Activated CD8-positive, alpha-beta T cell treated with anti-CD3 and anti-CD28 coated beads for 36 hours (primary cell): ENCODE data around the gene MYH2. TPM values are rescaled to one million over a fixed set of nuclear protein-coding genes. Genes with fewer than 3 reads are reported as not detected.

ENCODE experiments used
- ATAC-seq: fragments of 200-7000 bp; cut with Tn5 transposase; one replicate; pipeline ENCODE4 v1.10.0; 2021; ENCODE audit warnings: mild to moderate bottlenecking, moderate library complexity
- CTCF ChIA-PET: fragments of 350-600 bp; sonication (Branson Sonifier 250); formaldehyde crosslinking; loops from one replicate; lab custom pipeline; 2021; ENCODE audit warnings: antibody characterized with exemption; lab: Charles Lee
- POLR2A ChIA-PET: fragments of 350-600 bp; sonication (Branson Sonifier 250); formaldehyde crosslinking; loops from one replicate; lab custom pipeline; 2021; ENCODE audit warnings: antibody characterized with exemption; lab: Charles Lee
- DNase-seq: peaks from one replicate; pipeline ENCODE4 v3.0.0-alpha.2; 2020
- H3K27ac Mint-ChIP-seq: one replicate; pipeline ENCODE4 v1.8.0; 2021; ENCODE audit warnings: mild to moderate bottlenecking, mixed read lengths
- H3K27me3 Mint-ChIP-seq: one replicate; pipeline ENCODE4 v1.8.0; 2021; ENCODE audit warnings: mixed read lengths
- H3K36me3 Mint-ChIP-seq: one replicate; pipeline ENCODE4 v1.8.0; 2021; ENCODE audit warnings: low read depth, mixed read lengths
- H3K4me1 Mint-ChIP-seq: one replicate; pipeline ENCODE4 v1.8.0; 2021; ENCODE audit warnings: low read depth, mixed read lengths
- H3K4me3 Mint-ChIP-seq: one replicate; pipeline ENCODE4 v1.8.0; 2021; ENCODE audit warnings: mild to moderate bottlenecking, moderate library complexity, mixed read lengths
- H3K9me3 Mint-ChIP-seq: one replicate; pipeline ENCODE4 v1.8.0; 2021; ENCODE audit warnings: mixed read lengths
- intact Hi-C: fragments of 100-400 bp; cut with micrococcal nuclease; formaldehyde crosslinking; loops from one replicate; pipeline ENCODE4 v1.10.0; 2022
- total RNA-seq, 2 experiments: library from RNA; stranded (reverse); gene quantifications; one replicate each; pipeline ENCODE4 v1.2.3, GENCODE V29; 2021
- TF ChIP-seq, protein P1 (sequence below): fragments of 200-600 bp; IDR thresholded peaks from one replicate; pipeline ENCODE4 v1.8.0; 2022; ENCODE audit warnings: antibody characterized with exemption, mild to moderate bottlenecking

The MYH2 gene
- total RNA-seq, 2 experiments from 2014 or later = not detected

DNA sequence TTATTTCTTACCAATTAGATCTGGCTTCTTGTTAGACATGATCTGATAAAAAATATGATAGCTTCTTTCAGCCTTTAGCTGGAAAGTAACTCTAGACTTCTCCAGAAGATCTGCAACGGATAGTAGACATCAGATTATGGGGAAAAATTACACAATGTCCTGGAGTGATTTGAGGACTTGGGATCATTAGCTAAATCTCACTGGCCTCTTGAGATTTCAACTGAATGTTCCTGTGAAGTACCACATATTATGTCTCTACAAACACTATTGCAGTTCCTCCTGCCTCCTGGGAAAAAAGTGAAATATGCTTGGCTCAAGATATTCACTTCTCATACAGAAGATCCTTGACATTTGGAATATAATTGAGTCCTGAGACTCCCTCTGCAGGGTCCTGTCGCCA lies 36.6 kb downstream of the MYH2 start:
- TF ChIP-seq, protein P1, sequence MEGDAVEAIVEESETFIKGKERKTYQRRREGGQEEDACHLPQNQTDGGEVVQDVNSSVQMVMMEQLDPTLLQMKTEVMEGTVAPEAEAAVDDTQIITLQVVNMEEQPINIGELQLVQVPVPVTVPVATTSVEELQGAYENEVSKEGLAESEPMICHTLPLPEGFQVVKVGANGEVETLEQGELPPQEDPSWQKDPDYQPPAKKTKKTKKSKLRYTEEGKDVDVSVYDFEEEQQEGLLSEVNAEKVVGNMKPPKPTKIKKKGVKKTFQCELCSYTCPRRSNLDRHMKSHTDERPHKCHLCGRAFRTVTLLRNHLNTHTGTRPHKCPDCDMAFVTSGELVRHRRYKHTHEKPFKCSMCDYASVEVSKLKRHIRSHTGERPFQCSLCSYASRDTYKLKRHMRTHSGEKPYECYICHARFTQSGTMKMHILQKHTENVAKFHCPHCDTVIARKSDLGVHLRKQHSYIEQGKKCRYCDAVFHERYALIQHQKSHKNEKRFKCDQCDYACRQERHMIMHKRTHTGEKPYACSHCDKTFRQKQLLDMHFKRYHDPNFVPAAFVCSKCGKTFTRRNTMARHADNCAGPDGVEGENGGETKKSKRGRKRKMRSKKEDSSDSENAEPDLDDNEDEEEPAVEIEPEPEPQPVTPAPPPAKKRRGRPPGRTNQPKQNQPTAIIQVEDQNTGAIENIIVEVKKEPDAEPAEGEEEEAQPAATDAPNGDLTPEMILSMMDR = no peak
- Mint-ChIP-seq H3K36me3 (no peaks in the 10 kb centered on the region), H3K4me3 (no peak overlapping the region), H3K27me3 (peaks cover 2% of the 10 kb centered on the region), H3K4me1 (no peaks in the 10 kb centered on the region), H3K9me3 (no peaks in the 10 kb centered on the region), H3K27ac (no peak overlapping the region)
- ChIA-PET POLR2A (no interaction called here), CTCF (interaction anchor here (1.4 kb wide), 1 partner anchor 8 kb away, joined by 3 read pairs; no protein-coding TSS in a partner anchor)
- ATAC-seq (no peak), DNase-seq (no peak)
- intact Hi-C loops = no loop called here

DNA sequence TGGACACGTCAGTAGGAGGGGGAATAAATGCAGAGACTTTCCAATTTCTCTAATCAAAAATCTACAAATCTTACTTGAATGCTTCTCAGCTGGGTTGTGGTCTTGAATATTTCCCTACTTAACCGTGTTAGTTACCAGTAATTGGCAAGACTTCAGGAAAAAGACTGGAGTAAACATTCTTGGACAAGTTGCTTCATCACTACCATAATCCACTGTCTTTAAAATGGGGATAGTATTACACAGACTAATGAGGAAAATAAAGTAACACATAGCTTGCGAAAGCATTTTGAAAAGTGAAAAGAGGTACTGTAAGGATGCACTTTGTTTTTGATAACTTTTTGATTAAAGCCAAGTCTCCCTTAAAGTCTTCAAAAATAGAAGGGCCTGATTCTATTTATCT lies 49.5 kb downstream of the MYH2 start:
- Mint-ChIP-seq H3K9me3 (no peaks in the 10 kb centered on the region), H3K27me3 (peaks cover 8% of the 10 kb centered on the region), H3K36me3 (no peaks in the 10 kb centered on the region), H3K27ac (no peak overlapping the region), H3K4me1 (no peaks in the 10 kb centered on the region), H3K4me3 (no peak overlapping the region)
- POLR2A ChIA-PET = no interaction called here
- CTCF ChIA-PET = no interaction called here
- DNase-seq (no peak), ATAC-seq (no peak)
- TF ChIP-seq, protein P1 = no peak
- intact Hi-C loops = no loop called here

DNA sequence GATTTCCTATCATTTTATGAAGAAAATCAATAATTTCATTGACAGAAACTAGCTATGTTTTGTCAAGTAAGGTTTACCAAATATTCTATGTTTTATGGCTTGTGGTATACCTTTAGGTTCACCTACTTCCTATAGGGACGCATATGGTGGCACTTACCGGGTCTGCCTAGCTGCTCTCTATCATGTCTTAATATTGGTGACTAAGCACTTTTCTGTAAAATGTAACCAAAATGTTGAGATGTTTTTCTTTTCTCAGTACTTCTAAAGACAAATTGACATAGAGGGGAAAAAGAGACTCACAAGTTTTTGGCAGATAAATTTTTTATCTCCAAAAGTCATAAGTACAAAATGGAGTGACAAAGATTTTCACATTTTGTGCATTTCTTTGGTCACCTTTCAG lies 57.5 kb downstream of the MYH2 start:
- no peaks in the 10 kb centered on the region for H3K4me1 Mint-ChIP-seq
- no peak for ATAC-seq
- intact Hi-C loops = no loop called here
- H3K4me3 Mint-ChIP-seq = no peak overlapping the region
- ChIA-PET CTCF (no interaction called here), POLR2A (interaction anchor here (0.6 kb wide), 1 partner anchor 16 kb away, joined by 3 read pairs; no protein-coding TSS in a partner anchor)
- H3K9me3 Mint-ChIP-seq = peaks cover 25% of the 10 kb centered on the region
- no peak overlapping the region for H3K27ac Mint-ChIP-seq
- peaks cover 6% of the 10 kb centered on the region for H3K27me3 Mint-ChIP-seq
- no peak for DNase-seq
- TF ChIP-seq, protein P1 = no peak
- H3K36me3 Mint-ChIP-seq = no peaks in the 10 kb centered on the region

DNA sequence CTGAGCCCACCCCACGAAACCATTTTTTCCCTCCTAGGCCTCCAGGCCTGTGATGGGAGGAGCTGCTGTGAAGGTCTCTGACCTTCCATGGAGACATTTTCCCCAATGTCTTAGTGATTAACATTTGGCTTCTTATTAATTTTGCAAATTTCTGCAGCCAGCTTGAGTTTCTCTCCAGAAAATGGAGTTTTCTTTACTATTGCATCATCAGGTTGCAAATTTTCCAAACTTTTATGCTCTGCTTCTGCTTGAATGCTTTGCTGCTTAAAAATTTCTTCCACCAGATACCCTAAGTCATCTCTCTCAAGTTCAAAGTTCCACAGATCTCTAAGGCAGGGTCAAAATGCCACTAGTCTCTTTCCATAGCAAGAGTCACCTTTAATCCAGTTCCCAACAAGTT lies 67.2 kb downstream of the MYH2 start:
- no peak overlapping the region for H3K4me3 Mint-ChIP-seq
- no peak for ATAC-seq

DNA sequence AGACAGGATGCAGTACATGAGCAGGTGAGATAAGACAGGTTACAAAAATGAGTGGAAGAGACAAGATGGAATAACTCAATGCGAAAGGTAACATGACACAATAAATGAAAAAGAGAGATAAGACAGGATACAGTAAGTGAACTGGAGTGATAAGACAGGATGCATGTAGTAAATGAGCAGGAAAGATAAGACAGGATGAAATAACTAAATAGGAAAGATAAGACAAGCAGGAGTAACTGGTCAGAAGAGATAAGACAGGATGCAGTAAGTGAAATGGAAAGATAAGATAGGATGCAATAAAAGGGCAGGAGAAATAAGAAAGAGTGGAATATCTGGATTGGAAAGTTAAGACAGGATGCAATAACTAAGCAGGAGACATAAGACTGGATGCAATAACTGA lies 71.8 kb downstream of the MYH2 start:
- H3K27ac Mint-ChIP-seq = no peak overlapping the region
- POLR2A ChIA-PET = no interaction called here

More for the DNA sequence above, 67.2 kb downstream of the MYH2 start:
- TF ChIP-seq, protein P1 = no peak
- intact Hi-C loops = no loop called here
- no peak for DNase-seq
- H3K9me3 Mint-ChIP-seq = peaks cover 28% of the 10 kb centered on the region
- H3K27me3 Mint-ChIP-seq = peaks cover 2% of the 10 kb centered on the region
- peaks cover 1% of the 10 kb centered on the region for H3K36me3 Mint-ChIP-seq
- H3K27ac Mint-ChIP-seq = no peak overlapping the region
- POLR2A ChIA-PET = no interaction called here
- no peaks in the 10 kb centered on the region for H3K4me1 Mint-ChIP-seq
- CTCF ChIA-PET = interaction anchor here (1.4 kb wide), 1 partner anchor 12 kb away, joined by 3 read pairs; no protein-coding TSS in a partner anchor

More for the DNA sequence above, 71.8 kb downstream of the MYH2 start:
- ATAC-seq (no peak), DNase-seq (no peak)
- CTCF ChIA-PET = interaction anchor here (1.0 kb wide), 1 partner anchor 65 kb away, joined by 3 read pairs; no protein-coding TSS in a partner anchor
- intact Hi-C loops = no loop called here
- no peaks in the 10 kb centered on the region for H3K36me3 Mint-ChIP-seq
- H3K4me1 Mint-ChIP-seq = no peaks in the 10 kb centered on the region
- H3K27me3 Mint-ChIP-seq = no peaks in the 10 kb centered on the region
- peaks cover 4% of the 10 kb centered on the region for H3K9me3 Mint-ChIP-seq
- no peak overlapping the region for H3K4me3 Mint-ChIP-seq
- TF ChIP-seq, protein P1 = no peak
